K562 (cell line): ENCODE results near the gene KRIT1. TPM values are rescaled to one million over a fixed set of nuclear protein-coding genes. Genes with fewer than 3 reads are reported as not detected.

Source experiments
- ARNT ChIP-seq, 2 experiments: fragments of 450-650 bp; IDR thresholded peaks; 2 replicates each; pipeline ENCODE4 v1.6.1; 2016; ENCODE audit warnings: mild to moderate bottlenecking in 1 of 2
- DPF2 ChIP-seq: fragments of 450-650 bp; IDR thresholded peaks from 2 replicates; pipeline ENCODE4 v1.6.1; 2016
- FOXP4 ChIP-seq: sonication (generic); formaldehyde crosslinking; IDR thresholded peaks from 2 replicates; pipeline ENCODE4 v1.8.0; 2022; ENCODE audit warnings: mild to moderate bottlenecking, missing genetic modification reagents, borderline replicate concordance
- GABPB2 ChIP-seq: fragments of 250-450 bp; sonication (Bioruptor Pico); conservative IDR thresholded peaks from 2 replicates; pipeline ENCODE4 v1.5.1; 2021; ENCODE audit warnings: mild to moderate bottlenecking
- PTTG1 ChIP-seq: fragments of 450-650 bp; IDR thresholded peaks from 2 replicates; pipeline ENCODE4 v1.6.1; 2016; ENCODE audit warnings: low read depth, mild to moderate bottlenecking, missing genetic modification characterization, missing compliant biosample characterization
- RBFOX2 ChIP-seq: fragments of 200-400 bp; formaldehyde crosslinking; IDR thresholded peaks from 2 replicates; pipeline ENCODE4 v1.6.1; 2017; ENCODE audit warnings: low read depth, mild to moderate bottlenecking, low read length, moderate library complexity
- THRAP3 ChIP-seq: fragments of 450-650 bp; IDR thresholded peaks from 2 replicates; pipeline ENCODE4 v1.6.1; 2016; ENCODE audit warnings: mild to moderate bottlenecking, inconsistent platforms, borderline replicate concordance
- ZNF175 ChIP-seq: fragments of 200-800 bp; sonication (Bioruptor generic); IDR thresholded peaks from 2 replicates; pipeline ENCODE4 v1.6.1; 2016; ENCODE audit warnings: low read depth, mild to moderate bottlenecking, missing genetic modification characterization, missing compliant biosample characterization
- ZNF232 ChIP-seq: sonication (generic); formaldehyde crosslinking; IDR thresholded peaks from 2 replicates; pipeline ENCODE4 v1.8.0; 2022; ENCODE audit warnings: mild to moderate bottlenecking, missing genetic modification reagents
- ZNF253 ChIP-seq: fragments of 250-450 bp; sonication (Bioruptor Pico); conservative IDR thresholded peaks from 2 replicates; pipeline ENCODE4 v1.6.1; 2021; ENCODE audit warnings: mild to moderate bottlenecking
- polyA plus RNA-seq, 8 experiments: library from polyadenylated mRNA; depleted of rRNA in 4 of 8; stranded (reverse) in 5 of 8; unstranded in 3 of 8; fragments of >200 nt; fragmentation: Nextera tagmentation in 2 of 8; fragmentation: Illumina TruSeq in 1 of 8; extraction: Ambion mirVana in 2 of 8; extraction: Trizol in 1 of 8; gene quantifications; 2 replicates each; pipeline versions ENCODE4 v1.2.1 to v1.2.3, GENCODE V29; 2011 to 2014; ENCODE audit warnings: inconsistent platforms in 1 of 8, missing spikeins in 1 of 8
- total RNA-seq, 7 experiments: library from RNA; depleted of rRNA in 6 of 7; stranded (reverse); fragments of >200 nt in 6 of 7; fragmentation: Illumina TruSeq in 2 of 7; extraction: Trizol in 2 of 7; gene quantifications; 2 replicates each; pipeline versions ENCODE4 v1.2.1 to v1.2.3, GENCODE V29; 2011 to 2021; ENCODE audit warnings: low replicate concordance in 1 of 7
- TF ChIP-seq, protein P1 (sequence below): fragments of 250-450 bp; sonication (Bioruptor Pico); IDR thresholded peaks from 2 replicates; pipeline ENCODE4 v1.8.0; 2021; ENCODE audit warnings: mild to moderate bottlenecking, moderate library complexity

The KRIT1 gene
- total and polyA plus RNA-seq, 9 of the 15 experiments (the other 6 are each of a cell fraction or from before 2014, with no cell fraction given) = 21.5 to 81.4 (median 55.9) TPM

- TF ChIP-seq FOXP4 = no peak
- no peak for TF ChIP-seq THRAP3
- no peak for TF ChIP-seq ZNF232 (CRISPR knock-in tag)
- no peak for TF ChIP-seq PTTG1 (tag)
- no peak for TF ChIP-seq ARNT (IDR thresholded peaks at IDR 0.05)
- TF ChIP-seq RBFOX2 = no peak
- no peak for TF ChIP-seq ZNF253
- TF ChIP-seq, protein P1, sequence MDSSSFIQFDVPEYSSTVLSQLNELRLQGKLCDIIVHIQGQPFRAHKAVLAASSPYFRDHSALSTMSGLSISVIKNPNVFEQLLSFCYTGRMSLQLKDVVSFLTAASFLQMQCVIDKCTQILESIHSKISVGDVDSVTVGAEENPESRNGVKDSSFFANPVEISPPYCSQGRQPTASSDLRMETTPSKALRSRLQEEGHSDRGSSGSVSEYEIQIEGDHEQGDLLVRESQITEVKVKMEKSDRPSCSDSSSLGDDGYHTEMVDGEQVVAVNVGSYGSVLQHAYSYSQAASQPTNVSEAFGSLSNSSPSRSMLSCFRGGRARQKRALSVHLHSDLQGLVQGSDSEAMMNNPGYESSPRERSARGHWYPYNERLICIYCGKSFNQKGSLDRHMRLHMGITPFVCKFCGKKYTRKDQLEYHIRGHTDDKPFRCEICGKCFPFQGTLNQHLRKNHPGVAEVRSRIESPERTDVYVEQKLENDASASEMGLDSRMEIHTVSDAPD = no peak
- no peak for TF ChIP-seq ZNF175 (CRISPR knock-in tag)
- TF ChIP-seq GABPB2 (CRISPR knock-in tag) = no peak
- TF ChIP-seq DPF2 = no peak
These were observed 15.2 kb downstream of the KRIT1 start (continued) for GRCh38 chr7:92230547-92230946.
